Lower leg skin (tissue), 4 donors: ENCODE results near the gene DPEP1. TPM values are rescaled to one million over a fixed set of nuclear protein-coding genes. Genes with fewer than 3 reads are reported as not detected.

Source experiments
- DNase-seq, 2 donors: peaks; one replicate each; pipeline ENCODE4 v3.0.0-alpha.2; 2019; ENCODE audit warnings: low spot score in 2 of 2
- H3K4me3 ChIP-seq: fragments of 200-600 bp; sonication (generic); 2 replicates; pipeline ENCODE4 v1.5.1; 2017; ENCODE audit warnings: mild to moderate bottlenecking, low read depth; ENCODE audit not compliant: poor library complexity, severe bottlenecking
- CTCF ChIP-seq, 3 donors: fragments of 450-650 bp; IDR thresholded peaks; one replicate each; pipeline ENCODE4 v1.5.1; 2016; ENCODE audit warnings: antibody characterized with exemption in 3 of 3, mild to moderate bottlenecking in 3 of 3, moderate library complexity in 2 of 3
- POLR2A ChIP-seq, 2 donors: fragments of 450-650 bp; IDR thresholded peaks; one replicate each; pipeline ENCODE4 v1.6.1; 2016 to 2017; ENCODE audit warnings: antibody characterized with exemption in 2 of 2, mild to moderate bottlenecking in 1 of 2, moderate library complexity in 1 of 2
- WGBS, 2 donors: methylation state at CpG; one replicate each; pipeline ENCODE4 v1.1.5; 2018; 5-methylcytosine and 5-hydroxymethylcytosine counted together
- intact Hi-C: fragments of 100-400 bp; cut with DNase I; formaldehyde crosslinking; loops from one replicate; pipeline ENCODE4 v1.15.0; 2023; ENCODE audit warnings: low total_unique reads
- total RNA-seq, 4 donors: library from RNA; depleted of rRNA; stranded (reverse); fragments of >200 nt; gene quantifications; one replicate each; pipeline ENCODE4 v1.1.0, GENCODE V29; 2016

The DPEP1 gene
- total RNA-seq, 4 donors from 2014 or later, result 1.7 to 3.7 TPM; not detected in 2

GRCh38 chr16:89573826-89574680 is 39.4 kb upstream of the DPEP1 start:
- WGBS, 2 donors, result 76 to 84% methylated on average over 23 to 26 of the region's 31 CpGs
- H3K4me3 ChIP-seq, result no peak overlapping the region
- intact Hi-C loops, result no loop called here
- no peak for TF ChIP-seq POLR2A (IDR thresholded peaks at IDR 0.05)
- no peak for TF ChIP-seq CTCF (IDR thresholded peaks at IDR 0.05)
- no peak for DNase-seq

DNA sequence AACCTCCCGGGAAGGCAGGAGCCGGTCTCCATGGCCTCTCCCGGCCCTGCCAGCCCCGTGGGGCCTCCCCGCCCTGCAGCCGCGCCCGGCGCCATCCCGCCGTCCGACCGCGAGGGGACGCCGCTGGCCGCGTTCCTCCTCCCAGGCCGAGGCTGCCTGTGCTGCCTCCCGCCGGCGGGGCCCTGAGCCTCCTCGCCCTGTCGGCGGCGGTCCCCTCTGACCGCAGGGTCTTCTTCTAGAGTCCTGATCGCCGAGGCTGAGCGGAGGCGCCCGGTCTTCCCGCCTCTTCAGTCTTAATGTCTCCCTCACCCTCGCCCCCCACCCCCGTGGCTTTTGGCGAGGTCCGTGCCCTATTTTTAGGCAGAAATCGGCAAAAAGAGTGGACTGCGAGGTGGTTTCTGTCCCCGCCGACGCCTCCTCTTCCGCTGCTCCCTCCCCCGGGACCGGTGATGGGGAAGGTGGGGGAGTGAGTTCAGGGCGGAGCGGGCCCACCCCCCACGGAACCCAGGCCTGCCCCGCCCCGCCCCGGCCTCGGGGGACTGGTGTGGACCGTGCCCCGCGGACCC is 38.7 kb upstream of the DPEP1 start:
- intact Hi-C loops, result no loop called here
- H3K4me3 ChIP-seq, result no peak overlapping the region
- WGBS, 2 donors, result 1 to 2% methylated on average over 27 to 39 of the region's 55 CpGs
- TF ChIP-seq POLR2A (IDR thresholded peaks at IDR 0.05), result no peak
- no peak for TF ChIP-seq CTCF (IDR thresholded peaks at IDR 0.05)
- no peak for DNase-seq

GRCh38 chr16:89575247-89576152 is 37.9 kb upstream of the DPEP1 start, which contains the start of gene CPNE7:
CPNE7 (plus strand) TSS chr16:89575758; CDS start chr16:89575898, 140 bp downstream.
- no peak for DNase-seq
- TF ChIP-seq CTCF (IDR thresholded peaks at IDR 0.05) (no peak), POLR2A (IDR thresholded peaks at IDR 0.05) (no peak)
- intact Hi-C loops, result no loop called here
- no peak within 1 kb of the TSS for H3K4me3 ChIP-seq
- 3% methylated on average over 36 to 47 of the region's 103 CpGs for WGBS, 2 donors

DNA sequence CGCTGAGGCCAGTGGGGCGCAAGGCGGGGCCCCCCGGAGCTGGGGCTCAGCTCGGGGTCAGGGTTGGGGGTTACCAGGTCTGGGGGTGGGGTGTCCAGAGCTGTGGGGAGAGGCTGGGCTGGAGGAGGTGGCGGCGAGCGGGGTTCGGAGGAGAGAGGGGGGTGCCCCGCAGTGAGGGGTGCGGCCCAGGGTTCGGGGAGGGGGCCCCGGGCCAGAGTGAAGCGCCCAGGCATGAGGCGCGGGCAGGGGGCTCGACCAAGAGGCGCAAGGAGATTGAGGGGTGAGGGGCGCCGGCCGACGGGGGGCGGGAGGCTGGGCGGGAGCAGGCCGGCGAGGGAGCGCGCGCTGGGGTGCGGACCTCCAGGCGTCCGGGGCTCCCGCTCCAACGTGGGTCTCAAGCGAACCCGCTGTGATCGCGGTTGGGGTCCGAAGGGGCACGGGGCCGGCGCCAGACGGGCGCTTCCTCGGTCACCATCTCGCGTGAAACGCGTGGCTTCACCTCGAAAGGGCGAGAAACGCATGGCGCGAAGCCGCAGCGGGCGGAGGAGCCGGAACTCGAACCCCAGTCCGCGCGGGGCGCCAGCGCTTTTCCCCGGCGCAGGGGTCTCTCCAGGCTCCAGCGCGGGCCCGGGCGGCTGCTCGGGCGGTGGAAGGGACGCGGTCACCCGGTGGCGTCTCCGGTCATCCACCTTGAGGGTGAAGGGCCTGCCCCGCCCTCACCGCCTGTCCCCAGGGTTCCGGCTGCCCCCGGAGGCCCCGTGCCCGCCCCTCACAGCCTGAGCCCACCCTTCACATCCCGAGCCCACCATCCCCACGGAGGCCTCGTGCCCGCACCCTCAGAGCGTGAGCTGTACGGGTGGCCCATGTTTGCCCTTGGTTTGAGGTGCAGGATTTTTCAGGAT is 37.0 kb upstream of the DPEP1 start:
- WGBS, 2 donors, result 23 to 30% methylated on average over 38 to 79 of the region's 89 CpGs
- DNase-seq, result no peak
- intact Hi-C loops, result no loop called here
- no peak overlapping the region for H3K4me3 ChIP-seq
- TF ChIP-seq POLR2A (IDR thresholded peaks at IDR 0.05) (no peak), CTCF (IDR thresholded peaks at IDR 0.05) (no peak)
